GM12865 (cell line): ENCODE data around the gene JAM2.

ENCODE experiments used
- DNase-seq: peaks from one replicate; pipeline ENCODE4 v3.0.0; 2010; ENCODE audit warnings: low read depth
- H3K4me3 ChIP-seq: 2 replicates; pipeline ENCODE4 v1.5.1; 2011; ENCODE audit warnings: mild to moderate bottlenecking, low read depth, low read length, control low read depth
- CTCF ChIP-seq: IDR thresholded peaks from 2 replicates; pipeline ENCODE4 v1.5.1; 2011; ENCODE audit warnings: low read length, control low read depth, low read depth, inconsistent platforms; ENCODE audit not compliant: insufficient read depth; ENCODE audit errors: missing control alignments

JAM2 gene

GRCh38 chr21:25636727-25637126 is 2.3 kb upstream of the JAM2 start:
- no peak for TF ChIP-seq CTCF
- peak; percentile 11 for DNase-seq
- no peak overlapping the region for H3K4me3 ChIP-seq

- TF ChIP-seq CTCF, result no peak
- DNase-seq, result no peak
- H3K4me3 ChIP-seq, result no peak overlapping the region; the same call in 1 of the 2 replicates
Measured at GRCh38 chr21:25637851-25638659, 1.0 kb upstream of the JAM2 start.

GRCh38 chr21:25639551-25640201 is 618 bp downstream of the JAM2 start:
- H3K4me3 ChIP-seq, result peak overlapping the region; percentile 60
- DNase-seq, result peak; percentile 65
- peak; percentile 51 for TF ChIP-seq CTCF

- no peak for TF ChIP-seq CTCF
- peak overlapping the region; percentile 60 for H3K4me3 ChIP-seq
- DNase-seq, result peak; percentile 16
Measured at GRCh38 chr21:25640202-25640942, 1.3 kb downstream of the JAM2 start.

GRCh38 chr21:25640943-25641292 is 1.9 kb downstream of the JAM2 start:
- no peak overlapping the region for H3K4me3 ChIP-seq
- DNase-seq, result no peak
- TF ChIP-seq CTCF, result no peak

- no peak for DNase-seq
- TF ChIP-seq CTCF, result no peak
- H3K4me3 ChIP-seq, result no peak overlapping the region
Measured at GRCh38 chr21:25643486-25643885, 4.4 kb downstream of the JAM2 start.
